HTERT RPE-1 (cell line): ENCODE measurements around the gene LIMCH1.

Experiments
- in situ Hi-C: fragments of 300-500 bp; cut with MboI; formaldehyde crosslinking; loops from 4 replicates; pipeline ENCODE4 v1.14.3; 2020; ENCODE audit warnings: low sequenced_read_pairs

Gene LIMCH1

GRCh38 chr4:41601025-41601424, 63.1 kb downstream of the LIMCH1 start:
- in situ Hi-C loops = no loop called here

GRCh38 chr4:41602113-41602512, 64.2 kb downstream of the LIMCH1 start:
- in situ Hi-C loops = no loop called here

DNA sequence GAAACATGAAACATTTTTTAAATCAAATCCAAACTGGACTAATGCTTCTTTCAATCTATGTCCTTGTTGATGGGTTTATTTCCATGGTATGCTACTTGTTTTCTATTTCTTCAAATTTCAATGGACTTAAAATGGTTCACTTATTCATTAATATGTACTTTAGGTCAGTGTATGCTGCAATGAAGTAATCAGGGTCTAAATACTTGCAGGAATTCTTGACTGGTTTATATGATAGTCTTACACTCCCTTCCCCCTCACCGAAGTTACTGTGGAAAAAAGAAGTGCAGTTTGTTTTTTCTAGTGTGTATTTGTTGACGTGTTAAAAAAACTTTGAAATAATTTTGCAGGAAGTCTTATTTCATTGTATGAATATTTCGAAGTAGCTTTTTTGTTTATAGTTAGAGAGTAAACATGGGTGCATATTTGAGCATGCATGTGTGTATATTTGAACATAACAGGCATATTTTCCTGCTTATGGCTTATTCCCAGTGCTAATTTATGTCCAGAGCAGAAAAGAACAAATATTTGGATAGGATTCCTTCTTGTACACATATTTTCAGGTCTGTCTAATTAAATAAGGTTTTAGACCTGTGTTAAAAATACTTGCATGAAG, 65.0 kb downstream of the LIMCH1 start:
- in situ Hi-C loops = no loop called here

GRCh38 chr4:41609851-41610250, 71.9 kb downstream of the LIMCH1 start:
- in situ Hi-C loops = no loop called here

DNA sequence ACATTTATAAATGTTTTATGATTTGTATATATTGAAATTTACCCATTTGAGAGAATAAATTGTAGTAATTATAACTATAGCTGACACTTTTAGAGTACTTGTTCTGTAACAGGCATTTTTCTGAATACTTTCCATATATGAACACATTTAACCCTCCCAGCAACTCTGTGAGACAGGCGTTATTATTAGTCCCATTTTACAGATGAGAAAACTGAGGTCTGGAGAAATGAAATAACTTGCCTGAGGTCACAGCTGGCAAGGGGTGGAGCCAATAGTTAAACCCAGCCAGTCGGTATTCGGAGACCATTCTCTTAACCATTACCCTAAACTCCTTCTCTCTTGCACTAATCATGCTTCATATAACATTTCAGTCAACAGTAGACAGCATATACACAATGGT, 72.5 kb downstream of the LIMCH1 start:
- in situ Hi-C loops = no loop called here

DNA sequence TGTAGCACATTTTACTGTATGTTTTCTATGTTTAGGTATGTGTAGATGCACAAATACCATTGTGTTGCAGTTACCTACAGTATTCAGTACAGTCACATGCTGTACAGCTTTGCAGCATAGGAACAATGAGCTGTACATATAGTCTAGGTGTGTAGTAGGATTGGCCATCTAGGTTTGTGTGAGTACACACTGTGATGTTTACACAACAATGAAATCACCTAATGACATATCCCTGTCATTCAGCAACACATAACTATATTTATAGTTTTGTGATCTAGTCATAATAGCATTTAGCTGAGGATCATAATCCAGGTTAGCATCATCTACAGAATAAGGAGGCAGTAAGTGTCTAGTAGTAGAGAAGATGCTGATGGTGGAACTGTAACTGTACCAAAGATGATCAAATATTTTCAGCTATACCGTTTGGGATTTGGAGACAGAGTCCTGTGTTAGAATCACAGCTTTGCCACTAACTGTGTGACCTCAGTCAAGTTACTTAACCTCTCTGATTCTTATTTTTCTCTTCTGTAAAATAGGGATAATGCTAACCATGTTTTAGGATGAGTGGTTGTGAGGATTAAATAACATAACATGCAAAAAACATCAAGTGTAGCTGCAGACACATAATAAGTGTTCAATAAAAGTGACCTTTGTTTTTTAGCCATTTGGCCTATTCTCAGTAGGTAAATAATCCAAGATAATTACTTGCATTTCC, 73.3 kb downstream of the LIMCH1 start:
- in situ Hi-C loops = no loop called here

GRCh38 chr4:41611881-41612871, 74.2 kb downstream of the LIMCH1 start:
- in situ Hi-C loops = no loop called here

- in situ Hi-C loops = no loop called here
These were observed 75.4 kb downstream of the LIMCH1 start for GRCh38 chr4:41613386-41613785.

DNA sequence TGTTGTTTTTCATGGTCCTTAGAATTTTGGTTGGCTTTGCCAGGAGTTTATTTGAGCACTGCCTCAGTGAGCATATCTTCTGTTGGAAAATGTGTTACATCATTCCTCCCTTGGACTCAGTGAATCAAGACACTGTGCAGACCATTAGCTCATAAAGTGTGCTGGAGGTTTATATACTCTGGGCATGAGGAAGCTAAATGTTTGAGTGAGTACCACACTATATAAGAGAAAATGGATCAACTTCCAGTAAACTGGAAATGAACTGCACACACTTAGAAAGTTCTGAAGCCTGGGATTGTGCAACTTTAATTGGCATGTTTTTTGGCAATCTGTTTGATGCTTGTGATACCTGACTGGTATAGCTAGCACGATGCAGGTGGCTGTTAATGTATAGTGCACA, 75.9 kb downstream of the LIMCH1 start:
- in situ Hi-C loops = no loop called here

GRCh38 chr4:41614519-41614918, 76.6 kb downstream of the LIMCH1 start:
- in situ Hi-C loops = no loop called here

DNA sequence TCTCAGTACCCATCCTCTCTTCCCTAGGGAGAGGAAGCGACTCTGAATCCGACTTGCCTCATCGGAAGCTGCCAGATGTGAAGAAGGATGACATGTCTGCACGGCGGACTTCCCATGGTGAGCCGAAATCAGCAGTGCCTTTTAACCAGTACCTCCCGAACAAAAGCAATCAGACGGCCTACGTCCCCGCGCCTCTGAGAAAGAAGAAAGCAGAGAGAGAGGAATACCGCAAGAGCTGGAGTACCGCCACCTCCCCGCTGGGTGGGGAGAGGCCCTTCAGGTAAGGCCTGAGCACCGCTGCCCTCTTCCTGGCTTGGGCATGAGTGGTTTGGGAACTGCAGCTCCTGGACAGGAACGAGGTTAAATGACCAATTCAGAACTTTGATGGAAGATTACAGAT, 81.2 kb downstream of the LIMCH1 start:
- in situ Hi-C loops = no loop called here

DNA sequence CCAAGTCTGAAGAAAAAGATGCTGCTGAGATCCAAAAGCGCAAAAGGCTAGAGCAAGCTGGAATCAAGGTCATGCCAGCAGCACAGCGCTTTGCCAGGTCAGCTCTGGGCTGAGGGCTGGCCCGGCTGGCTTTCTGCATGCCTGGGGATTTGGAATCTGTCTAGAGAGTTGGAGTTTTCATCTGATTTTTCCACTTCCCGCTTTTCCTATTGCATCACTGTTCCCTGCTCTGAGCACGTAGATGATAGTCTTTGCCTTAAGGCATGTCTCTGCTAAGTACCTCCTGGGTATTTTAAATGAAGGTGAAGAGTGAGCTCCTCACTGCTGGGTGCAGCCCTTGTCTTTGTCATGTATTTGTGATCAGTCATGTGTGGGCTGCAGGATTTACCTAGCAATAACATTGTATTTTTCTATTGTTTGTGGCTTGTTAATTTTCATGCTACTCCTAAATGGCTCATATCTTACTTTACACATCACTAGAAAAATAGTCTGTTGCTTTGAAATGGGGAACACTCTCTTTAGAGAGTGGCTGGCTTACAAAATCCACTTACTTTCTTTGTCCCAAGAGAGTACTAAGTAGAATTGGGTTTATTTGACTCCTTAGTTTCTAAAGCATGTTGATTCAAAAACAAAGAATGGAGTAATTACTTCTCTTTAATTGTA, 82.8 kb downstream of the LIMCH1 start:
- in situ Hi-C loops = no loop called here

GRCh38 chr4:41622787-41623186, 84.8 kb downstream of the LIMCH1 start:
- in situ Hi-C loops = no loop called here

- in situ Hi-C loops = no loop called here
These were observed 86.8 kb downstream of the LIMCH1 start for GRCh38 chr4:41624765-41625164.

GRCh38 chr4:41625531-41625930, 87.6 kb downstream of the LIMCH1 start:
- in situ Hi-C loops = no loop called here

- in situ Hi-C loops = no loop called here
These were observed 91.0 kb downstream of the LIMCH1 start for GRCh38 chr4:41628936-41629335.

- in situ Hi-C loops = no loop called here
These were observed 93.6 kb downstream of the LIMCH1 start for GRCh38 chr4:41631523-41631922.

DNA sequence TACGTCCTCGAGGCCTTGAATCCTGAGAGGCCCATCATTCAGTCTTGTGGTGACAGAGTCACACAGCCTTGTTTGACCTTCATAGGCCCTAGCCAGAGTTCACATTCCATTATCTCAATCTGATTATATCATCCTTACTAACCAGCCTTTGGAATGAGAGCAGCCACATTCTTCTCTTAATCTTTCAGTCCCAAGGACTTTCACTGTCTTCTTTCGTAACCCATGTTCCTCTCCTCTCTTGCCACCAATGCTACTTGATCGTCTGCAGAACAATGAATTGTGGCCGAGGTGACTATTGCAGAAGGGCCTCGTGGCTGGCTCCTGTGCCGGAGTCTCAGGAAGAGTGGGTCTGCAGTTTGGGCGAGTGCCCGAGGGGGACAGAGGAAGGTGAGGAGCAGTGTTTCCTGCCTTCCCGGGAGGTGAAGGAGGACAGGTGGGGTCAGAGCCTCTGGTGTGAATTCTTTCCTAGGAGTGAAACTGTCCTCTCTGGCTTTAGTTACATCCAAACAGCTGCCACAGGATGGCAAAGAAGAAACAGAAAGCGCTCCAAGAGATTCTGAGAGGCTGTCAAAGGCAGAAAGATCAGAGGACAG, 94.6 kb downstream of the LIMCH1 start:
- in situ Hi-C loops = no loop called here

DNA sequence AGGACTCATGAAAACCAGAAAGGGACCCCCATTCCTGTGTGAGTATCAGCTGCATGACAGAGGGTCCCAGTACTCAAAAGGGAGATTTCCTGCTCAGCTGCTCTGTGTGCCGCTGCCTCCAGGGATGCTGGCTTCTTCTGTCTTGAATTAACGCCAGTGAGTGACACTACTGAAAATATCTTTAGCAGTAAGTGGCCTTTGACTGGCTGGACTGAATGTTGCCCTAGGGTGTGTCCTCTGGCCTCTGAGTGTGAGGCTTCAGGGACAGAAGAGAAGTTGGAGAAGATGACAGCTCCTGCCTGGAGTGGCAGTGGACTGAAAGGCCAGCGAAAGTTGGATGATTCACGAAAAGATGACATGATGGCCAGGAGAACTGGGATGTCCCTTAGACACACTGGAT, 95.4 kb downstream of the LIMCH1 start:
- in situ Hi-C loops = no loop called here

DNA sequence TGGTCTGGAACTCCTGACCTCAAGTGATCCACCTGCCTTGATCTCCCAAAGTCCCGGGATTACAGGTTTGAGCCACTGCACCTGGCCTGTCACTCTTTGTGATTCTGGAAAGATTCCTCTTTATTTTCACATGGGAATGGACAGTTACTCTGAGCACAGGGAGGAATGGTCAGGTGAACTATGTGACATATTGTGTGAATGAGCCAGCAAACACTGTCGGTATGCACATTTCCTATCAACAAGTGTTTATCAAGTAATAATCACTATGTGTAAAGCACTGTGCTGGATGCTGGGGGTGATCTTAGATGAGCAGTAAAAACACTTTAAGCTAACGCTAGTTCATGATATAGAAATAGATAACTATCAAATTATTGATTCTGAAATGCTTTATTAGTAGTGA, 97.5 kb downstream of the LIMCH1 start:
- in situ Hi-C loops = no loop called here

GRCh38 chr4:41638203-41638602, 100.2 kb downstream of the LIMCH1 start:
- in situ Hi-C loops = no loop called here
